HG02763 (cell line): Measurements from ENCODE around the gene UBE2E3.
A peak's percentile ranks its signal among the peaks of the same experiment; 100 is the strongest.

ENCODE experiments used
- ATAC-seq: cut with Tn5 transposase; IDR thresholded peaks from one replicate; pipeline ENCODE4 v1.9.1; 2021; ENCODE audit warnings: mild to moderate bottlenecking, moderate library complexity; ENCODE audit not compliant: unreplicated experiment

Gene UBE2E3

DNA sequence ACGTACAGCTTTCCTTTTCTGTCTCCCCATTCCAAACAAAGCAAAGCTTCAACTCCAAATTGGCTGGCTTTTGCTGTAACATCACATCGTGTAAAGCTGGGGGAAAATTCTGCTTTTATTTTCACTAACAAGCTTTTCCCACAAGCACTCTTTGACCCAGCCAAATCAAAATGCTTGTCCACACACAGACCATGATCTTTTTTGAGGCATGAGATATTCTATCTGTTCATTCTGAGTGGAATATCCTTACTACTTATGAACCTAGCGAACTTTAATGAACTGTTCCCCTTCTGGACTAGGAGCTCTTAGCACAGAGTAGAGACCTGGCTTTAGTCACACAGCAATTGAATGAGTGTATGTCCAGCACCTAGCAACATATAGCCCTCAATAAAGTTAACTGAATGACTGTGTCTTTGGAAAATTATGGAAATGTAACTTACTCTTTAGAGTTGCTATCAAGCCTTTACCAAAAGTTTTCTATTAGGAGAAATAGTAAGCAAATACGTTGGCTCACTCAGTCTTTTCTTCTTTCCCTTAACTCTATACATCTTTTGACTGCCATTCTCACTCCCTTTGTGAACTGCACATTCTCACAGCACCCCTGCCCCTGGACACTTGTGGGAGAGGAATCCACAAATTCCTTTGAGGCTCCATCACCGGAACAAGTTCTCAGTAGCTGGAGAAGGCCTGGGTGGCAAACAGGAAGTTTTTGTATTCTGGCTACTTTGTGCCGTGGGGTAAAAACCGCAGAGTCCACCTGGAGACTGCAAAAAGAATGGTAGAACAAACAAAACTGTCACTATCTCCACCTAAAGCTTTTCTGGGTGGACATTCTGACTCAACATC lies 1.3 kb upstream of the UBE2E3 start:
- ATAC-seq: no peak

- no peak for ATAC-seq
Observed at GRCh38 chr2:180979749-180980105, 678 bp upstream of the UBE2E3 start.

DNA sequence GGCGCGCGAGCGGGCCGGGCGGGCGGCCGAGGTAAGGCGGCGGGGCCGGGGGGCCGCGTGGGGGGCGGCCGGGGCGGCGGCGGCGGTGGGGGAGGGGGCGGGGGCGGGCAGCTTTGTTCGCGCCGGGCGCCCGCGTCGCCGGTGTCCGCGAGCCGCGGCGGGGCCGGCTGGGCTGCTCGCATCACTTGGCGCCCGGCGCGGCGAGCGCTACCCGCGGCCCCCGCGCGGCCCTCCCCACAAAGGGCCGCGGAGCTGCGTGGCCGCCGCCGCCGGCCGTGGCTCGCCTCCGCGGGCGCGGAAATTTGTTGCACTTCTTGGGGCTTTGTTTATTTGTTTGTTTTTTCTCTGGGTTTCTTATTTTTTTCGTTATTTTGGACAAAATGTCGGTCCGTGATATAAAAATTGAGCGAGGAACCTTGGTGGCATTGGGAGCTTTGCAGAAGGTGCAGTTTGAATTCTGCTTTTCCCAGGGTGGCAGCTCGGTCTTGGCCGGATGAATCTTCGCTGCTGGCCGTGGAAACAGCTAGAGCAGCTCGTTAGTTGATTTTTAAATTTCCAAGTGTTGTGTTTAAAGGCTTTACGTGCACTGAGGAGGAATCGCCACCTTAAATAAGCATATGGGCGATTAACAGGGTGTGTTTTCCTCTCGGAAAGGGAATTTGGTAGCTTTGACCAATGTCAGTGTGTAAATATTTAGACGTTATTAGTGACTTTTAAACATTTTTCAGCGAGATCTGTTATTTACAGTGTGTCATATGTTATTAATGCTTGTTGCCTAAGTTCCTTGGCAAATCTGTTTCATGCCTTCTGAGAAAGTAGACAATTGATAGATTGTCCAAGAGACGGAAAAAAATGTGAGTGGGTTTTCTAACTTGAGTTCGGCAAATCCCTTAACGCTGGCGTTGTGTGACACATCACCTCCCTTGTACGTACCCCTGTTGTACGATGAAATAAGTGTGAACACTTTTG lies 822 bp downstream of the UBE2E3 start:
- ATAC-seq: peak; percentile 16

- ATAC-seq: peak; percentile 34
Observed at GRCh38 chr2:180983468-180984242, 3.2 kb downstream of the UBE2E3 start.

GRCh38 chr2:180985771-180986395 lies 5.5 kb downstream of the UBE2E3 start:
- no peak for ATAC-seq

DNA sequence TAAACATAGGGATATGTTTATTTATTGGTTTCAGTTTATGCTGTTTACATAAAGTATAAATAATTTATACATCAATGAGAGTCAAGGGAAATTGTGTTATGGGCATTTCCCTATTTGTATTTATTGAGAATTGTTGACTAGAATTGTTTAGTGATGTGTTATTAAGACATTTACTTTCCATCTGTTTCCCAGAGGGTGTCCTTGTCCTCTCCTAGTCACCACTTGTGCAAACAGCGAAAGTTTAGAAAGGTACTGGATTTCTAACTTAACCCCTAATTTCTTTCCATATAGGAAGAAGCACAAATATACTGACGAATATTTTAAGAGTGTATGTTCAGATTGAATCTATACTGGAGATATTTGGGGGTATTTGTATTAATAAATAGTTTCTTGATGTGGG lies 6.7 kb downstream of the UBE2E3 start:
- ATAC-seq: no peak

GRCh38 chr2:180990337-180990736 lies 9.9 kb downstream of the UBE2E3 start:
- no peak for ATAC-seq

DNA sequence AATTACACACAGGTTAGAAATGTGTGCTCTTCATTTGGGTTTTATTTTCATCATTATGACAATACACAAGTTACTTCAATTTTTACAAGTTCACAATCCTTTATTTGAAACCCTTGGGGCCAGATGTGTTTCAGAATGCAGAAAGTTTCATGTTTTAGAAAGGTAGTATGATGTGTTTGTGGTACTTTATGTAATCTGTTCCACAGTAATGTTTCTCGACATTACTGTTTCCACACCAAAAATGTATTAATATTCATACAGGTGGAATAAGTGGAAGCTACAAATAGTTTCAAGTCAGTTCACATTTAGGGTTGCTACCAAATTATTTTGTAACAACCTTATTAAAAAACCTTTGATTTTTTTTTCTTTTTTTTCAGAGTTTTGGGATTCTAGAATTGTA lies 10.4 kb downstream of the UBE2E3 start:
- ATAC-seq: no peak

GRCh38 chr2:180991361-180991760 lies 11.0 kb downstream of the UBE2E3 start:
- no peak for ATAC-seq

GRCh38 chr2:180991820-180992219 lies 11.4 kb downstream of the UBE2E3 start:
- ATAC-seq: peak; percentile 80

DNA sequence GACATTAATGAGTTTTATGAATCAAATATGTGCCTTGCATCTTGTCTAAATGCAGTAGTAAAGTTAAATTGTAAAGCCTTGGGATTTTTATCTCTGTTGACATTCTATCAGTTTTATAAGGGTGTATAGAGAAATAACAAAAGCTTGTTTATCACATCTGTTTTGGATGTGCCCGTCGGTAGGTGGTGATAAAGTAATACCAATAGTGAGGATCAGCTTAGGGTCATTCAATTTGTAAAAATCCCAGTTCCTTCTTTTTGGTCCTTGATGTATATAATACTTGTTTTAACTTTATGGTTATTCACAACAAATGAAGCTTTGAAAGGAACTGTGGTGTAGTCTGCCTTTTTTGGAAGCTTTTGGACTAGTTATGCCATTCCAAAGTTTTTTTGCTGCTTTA lies 12.6 kb downstream of the UBE2E3 start:
- no peak for ATAC-seq

- no peak for ATAC-seq
Observed at GRCh38 chr2:180999274-180999964, 19.0 kb downstream of the UBE2E3 start.

- no peak for ATAC-seq
Observed at GRCh38 chr2:181004647-181005325, 24.4 kb downstream of the UBE2E3 start.

- no peak for ATAC-seq
Observed at GRCh38 chr2:181005326-181005655, 24.9 kb downstream of the UBE2E3 start.

DNA sequence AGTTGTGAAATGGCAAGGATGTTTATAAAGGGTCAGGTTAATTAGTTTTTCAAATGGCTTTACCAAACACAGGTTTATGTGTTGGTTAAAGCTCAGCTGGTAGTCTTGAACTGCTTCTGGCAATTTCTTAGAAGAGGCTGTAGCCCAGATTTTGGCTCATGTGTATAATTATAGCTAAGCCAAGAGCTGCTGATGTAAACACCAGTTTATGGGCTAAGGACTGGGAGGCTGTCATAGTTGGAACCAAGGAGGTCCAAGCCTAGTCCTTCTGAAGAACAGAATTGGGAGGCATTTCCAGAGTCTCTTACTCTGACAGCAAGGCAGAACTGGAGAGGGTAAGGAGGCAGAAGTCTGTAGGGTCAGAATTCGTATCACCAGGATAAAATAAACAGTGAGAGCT lies 25.4 kb downstream of the UBE2E3 start:
- no peak for ATAC-seq

GRCh38 chr2:181007086-181007837 lies 26.9 kb downstream of the UBE2E3 start:
- no peak for ATAC-seq

- no peak for ATAC-seq
Observed at GRCh38 chr2:181008407-181008806, 28.0 kb downstream of the UBE2E3 start.

GRCh38 chr2:181021199-181021789 lies 40.9 kb downstream of the UBE2E3 start:
- ATAC-seq: no peak

DNA sequence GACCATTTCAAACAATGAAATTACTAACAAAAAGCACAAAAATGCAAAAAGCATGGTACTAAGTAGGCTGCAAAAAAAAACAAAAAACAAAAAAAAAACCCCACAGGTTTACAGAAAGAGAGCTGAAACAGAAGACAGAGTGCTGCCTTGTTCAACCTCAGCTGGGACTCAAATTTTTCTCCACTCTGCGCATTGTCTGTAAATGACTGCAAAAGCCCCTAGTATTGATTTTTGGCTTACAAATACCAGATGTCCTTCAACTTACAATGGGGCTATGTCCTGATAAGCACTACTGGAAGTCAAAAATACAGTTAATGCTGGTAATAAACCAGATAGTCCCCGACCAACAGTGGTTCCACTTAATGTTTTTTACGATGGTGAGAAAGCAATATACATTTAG lies 42.2 kb downstream of the UBE2E3 start:
- no peak for ATAC-seq
